HUES6 (cell line): ENCODE data around the gene NCKAP5.
A peak's percentile ranks its signal among the peaks of the same experiment; 100 is the strongest.

Experiments
- H3K27ac ChIP-seq: 2 replicates; pipeline ENCODE4 v1.7.0; 2013; ENCODE audit warnings: low read depth, mild to moderate bottlenecking, low read length, inconsistent platforms
- H3K27me3 ChIP-seq: 2 replicates; pipeline ENCODE4 v1.6.1; 2013; ENCODE audit warnings: low read length; ENCODE audit not compliant: control insufficient read depth, insufficient read depth
- H3K36me3 ChIP-seq: 2 replicates; pipeline ENCODE4 v1.6.1; 2013; ENCODE audit warnings: low read length; ENCODE audit not compliant: control insufficient read depth, insufficient read depth
- H3K4me1 ChIP-seq: 2 replicates; pipeline ENCODE4 v1.6.1; 2013; ENCODE audit warnings: low read length; ENCODE audit not compliant: control insufficient read depth, insufficient read depth
- H3K4me3 ChIP-seq: 2 replicates; pipeline ENCODE4 v1.5.1; 2013; ENCODE audit warnings: low read depth, low read length
- H3K9ac ChIP-seq: one replicate; pipeline ENCODE4 v1.6.1; 2013; ENCODE audit warnings: mild to moderate bottlenecking, low read length
- H3K9me3 ChIP-seq: 2 replicates; pipeline ENCODE4 v1.6.1; 2013; ENCODE audit warnings: low read depth, low read length; ENCODE audit not compliant: control insufficient read depth, insufficient read depth

The NCKAP5 gene

GRCh38 chr2:133434959-133435668, 133.1 kb downstream of the NCKAP5 start:
- Histone ChIP-seq H3K9ac (no peak overlapping the region), H3K27me3 (no peaks in the 10 kb centered on the region), H3K9me3 (no peaks in the 10 kb centered on the region), H3K4me1 (peaks cover 6% of the 10 kb centered on the region; the same call in 1 of the 2 replicates), H3K4me3 (no peak overlapping the region), H3K36me3 (no peaks in the 10 kb centered on the region), H3K27ac (no peak overlapping the region)

- H3K9ac ChIP-seq: no peak overlapping the region
- peaks cover 6% of the 10 kb centered on the region; the same call in 1 of the 2 replicates for H3K4me1 ChIP-seq
- no peak overlapping the region for H3K4me3 ChIP-seq
- H3K27ac ChIP-seq: no peak overlapping the region
- no peaks in the 10 kb centered on the region for H3K27me3 ChIP-seq
- H3K36me3 ChIP-seq: no peaks in the 10 kb centered on the region
- peaks cover 4% of the 10 kb centered on the region; the same call in 1 of the 2 replicates for H3K9me3 ChIP-seq
Measured at GRCh38 chr2:133433455-133434451, 134.5 kb downstream of the NCKAP5 start.

GRCh38 chr2:133432778-133433177, 135.5 kb downstream of the NCKAP5 start:
- Histone ChIP-seq H3K9ac (no peak overlapping the region), H3K36me3 (no peaks in the 10 kb centered on the region), H3K4me3 (no peak overlapping the region), H3K27me3 (no peaks in the 10 kb centered on the region), H3K27ac (no peak overlapping the region), H3K9me3 (peaks cover 4% of the 10 kb centered on the region; the same call in 1 of the 2 replicates), H3K4me1 (peaks cover 6% of the 10 kb centered on the region; the same call in 1 of the 2 replicates)

GRCh38 chr2:133431289-133431688, 137.0 kb downstream of the NCKAP5 start:
- Histone ChIP-seq H3K36me3 (no peaks in the 10 kb centered on the region), H3K9ac (no peak overlapping the region), H3K27ac (no peak overlapping the region), H3K27me3 (no peaks in the 10 kb centered on the region), H3K4me1 (peaks cover 6% of the 10 kb centered on the region; the same call in 1 of the 2 replicates), H3K4me3 (no peak overlapping the region), H3K9me3 (peaks cover 4% of the 10 kb centered on the region; the same call in 1 of the 2 replicates)

- peaks cover 31% of the 10 kb centered on the region for H3K4me1 ChIP-seq
- H3K36me3 ChIP-seq: no peaks in the 10 kb centered on the region
- no peaks in the 10 kb centered on the region for H3K27me3 ChIP-seq
- H3K4me3 ChIP-seq: no peak overlapping the region
- H3K27ac ChIP-seq: no peak overlapping the region
- peaks cover 4% of the 10 kb centered on the region; the same call in 1 of the 2 replicates for H3K9me3 ChIP-seq
- no peak overlapping the region for H3K9ac ChIP-seq
Measured at GRCh38 chr2:133426791-133427190, 141.5 kb downstream of the NCKAP5 start.

- Histone ChIP-seq H3K27me3 (no peaks in the 10 kb centered on the region), H3K9me3 (peaks cover 4% of the 10 kb centered on the region; the same call in 1 of the 2 replicates), H3K36me3 (no peaks in the 10 kb centered on the region), H3K27ac (no peak overlapping the region), H3K4me3 (no peak overlapping the region), H3K9ac (no peak overlapping the region), H3K4me1 (peaks cover 37% of the 10 kb centered on the region)
Measured at GRCh38 chr2:133425612-133426011, 142.7 kb downstream of the NCKAP5 start.

- Histone ChIP-seq H3K4me3 (no peak overlapping the region), H3K36me3 (no peaks in the 10 kb centered on the region), H3K9me3 (peaks cover 4% of the 10 kb centered on the region; the same call in 1 of the 2 replicates), H3K27me3 (no peaks in the 10 kb centered on the region), H3K9ac (no peak overlapping the region), H3K4me1 (peaks cover 37% of the 10 kb centered on the region), H3K27ac (no peak overlapping the region)
Measured at GRCh38 chr2:133424876-133425275, 143.4 kb downstream of the NCKAP5 start.

GRCh38 chr2:133422931-133423351, 145.3 kb downstream of the NCKAP5 start:
- Histone ChIP-seq H3K9me3 (no peaks in the 10 kb centered on the region), H3K9ac (no peak overlapping the region), H3K36me3 (no peaks in the 10 kb centered on the region), H3K4me3 (peak overlapping the region; percentile 0; the same call in 1 of the 2 replicates), H3K27me3 (no peaks in the 10 kb centered on the region), H3K4me1 (peaks cover 37% of the 10 kb centered on the region), H3K27ac (no peak overlapping the region)

GRCh38 chr2:133421516-133422324, 146.5 kb downstream of the NCKAP5 start:
- H3K27me3 ChIP-seq: no peaks in the 10 kb centered on the region
- no peak overlapping the region for H3K9ac ChIP-seq
- peaks cover 37% of the 10 kb centered on the region for H3K4me1 ChIP-seq
- H3K27ac ChIP-seq: no peak overlapping the region
- H3K9me3 ChIP-seq: no peaks in the 10 kb centered on the region
- no peak overlapping the region for H3K4me3 ChIP-seq
- no peaks in the 10 kb centered on the region for H3K36me3 ChIP-seq

- Histone ChIP-seq H3K4me1 (peaks cover 37% of the 10 kb centered on the region), H3K36me3 (no peaks in the 10 kb centered on the region), H3K9me3 (no peaks in the 10 kb centered on the region), H3K27me3 (no peaks in the 10 kb centered on the region), H3K27ac (no peak overlapping the region), H3K9ac (no peak overlapping the region), H3K4me3 (no peak overlapping the region)
Measured at GRCh38 chr2:133420788-133421187, 147.5 kb downstream of the NCKAP5 start.
